PC-9 (cell line): Measurements from ENCODE around the gene IRF7. TPM values are rescaled to one million over a fixed set of nuclear protein-coding genes. Genes with fewer than 3 reads are reported as not detected.
"Not testable (repeated sequence)": the region's sequence is repeated elsewhere in the genome, so short reads cannot be mapped to it uniquely, and the experiment has no call there.

Source experiments
- BruUV-seq: library from RNA; stranded (reverse); fragments of 400-500 nt; replicated peaks from 2 replicates; lab custom pipeline; 2021; lab: Mats Ljungman, UMichigan
- CTCF ChIA-PET: fragments of 300-600 bp; sonication (Branson Sonifier 250); formaldehyde crosslinking; loops from one replicate; lab custom pipeline; 2022; ENCODE audit warnings: antibody characterized with exemption; lab: Charles Lee
- POLR2A ChIA-PET: fragments of 300-600 bp; sonication (Branson Sonifier 250); formaldehyde crosslinking; loops from one replicate; lab custom pipeline; 2022; ENCODE audit warnings: antibody characterized with exemption; ENCODE audit not compliant: unreplicated experiment; lab: Charles Lee
- DNase-seq, 2 experiments: peaks; one replicate each; pipeline versions ENCODE4 v3.0.0 to v3.0.0-alpha.2; 2015 to 2022; ENCODE audit warnings: mixed read lengths in 1 of 2
- H2AFZ ChIP-seq: fragments of 200-600 bp; sonication (generic); 2 replicates; pipeline ENCODE4 v1.8.1; 2017; ENCODE audit warnings: antibody characterized with exemption
- H3F3A ChIP-seq: fragments of 200-600 bp; sonication (generic); 2 replicates; pipeline ENCODE4 v1.8.1; 2017; ENCODE audit warnings: antibody characterized with exemption, mild to moderate bottlenecking, low read depth; ENCODE audit not compliant: insufficient read depth
- H3K27ac ChIP-seq: fragments of 200-600 bp; sonication (generic); 2 replicates; pipeline ENCODE4 v1.6.1; 2016; ENCODE audit warnings: mixed run types
- H3K27me3 ChIP-seq: fragments of 200-600 bp; sonication (generic); 2 replicates; pipeline ENCODE4 v1.6.1; 2016; ENCODE audit warnings: low read depth, mixed run types; ENCODE audit not compliant: insufficient read depth
- H3K36me3 ChIP-seq: fragments of 200-600 bp; sonication (generic); 2 replicates; pipeline ENCODE4 v1.6.1; 2016; ENCODE audit warnings: low read depth, mixed run types
- H3K4me1 ChIP-seq: fragments of 200-600 bp; sonication (generic); replicated peaks from 2 replicates; pipeline ENCODE4 v1.6.1; 2016; ENCODE audit warnings: mixed run types; ENCODE audit not compliant: insufficient read depth
- H3K4me2 ChIP-seq: fragments of 200-600 bp; sonication (generic); 2 replicates; pipeline ENCODE4 v1.6.1; 2017; ENCODE audit warnings: mixed run types
- H3K4me3 ChIP-seq: fragments of 200-600 bp; sonication (generic); 2 replicates; pipeline ENCODE4 v1.6.1; 2016; ENCODE audit warnings: mixed run types
- H3K79me2 ChIP-seq: fragments of 200-600 bp; sonication (generic); 2 replicates; pipeline ENCODE4 v1.6.1; 2017; ENCODE audit warnings: low read depth, mixed run types
- H3K9me2 ChIP-seq: fragments of 200-600 bp; sonication (generic); 2 replicates; pipeline ENCODE4 v1.8.1; 2017; ENCODE audit warnings: mild to moderate bottlenecking; ENCODE audit not compliant: insufficient read depth
- H3K9me3 ChIP-seq: fragments of 200-600 bp; sonication (generic); 2 replicates; pipeline ENCODE4 v1.8.1; 2016; ENCODE audit warnings: low read depth; ENCODE audit not compliant: insufficient read depth
- H4K20me1 ChIP-seq: fragments of 200-600 bp; sonication (generic); 2 replicates; pipeline ENCODE4 v1.8.1; 2017; ENCODE audit not compliant: insufficient read depth
- EZH2 ChIP-seq: fragments of 200-600 bp; sonication (generic); IDR thresholded peaks from 2 replicates; pipeline ENCODE4 v1.8.0; 2017; ENCODE audit warnings: antibody characterized with exemption, low read depth
- intact Hi-C: fragments of 100-400 bp; cut with micrococcal nuclease; formaldehyde crosslinking; loops from one replicate; pipeline ENCODE4 v1.10.0; 2022; ENCODE audit not compliant: unreplicated experiment
- total RNA-seq: library from RNA; stranded (reverse); gene quantifications from 2 replicates; pipeline ENCODE4 v1.2.3, GENCODE V29; 2021
- TF ChIP-seq, protein P1 (sequence below): fragments of 200-600 bp; sonication (generic); conservative IDR thresholded peaks from 2 replicates; pipeline ENCODE4 v1.6.1; 2017; ENCODE audit warnings: mixed run types, antibody characterized with exemption, mild to moderate bottlenecking, moderate library complexity

Gene IRF7
- total RNA-seq, 1 experiment from 2014 or later = 10.7 TPM

DNA sequence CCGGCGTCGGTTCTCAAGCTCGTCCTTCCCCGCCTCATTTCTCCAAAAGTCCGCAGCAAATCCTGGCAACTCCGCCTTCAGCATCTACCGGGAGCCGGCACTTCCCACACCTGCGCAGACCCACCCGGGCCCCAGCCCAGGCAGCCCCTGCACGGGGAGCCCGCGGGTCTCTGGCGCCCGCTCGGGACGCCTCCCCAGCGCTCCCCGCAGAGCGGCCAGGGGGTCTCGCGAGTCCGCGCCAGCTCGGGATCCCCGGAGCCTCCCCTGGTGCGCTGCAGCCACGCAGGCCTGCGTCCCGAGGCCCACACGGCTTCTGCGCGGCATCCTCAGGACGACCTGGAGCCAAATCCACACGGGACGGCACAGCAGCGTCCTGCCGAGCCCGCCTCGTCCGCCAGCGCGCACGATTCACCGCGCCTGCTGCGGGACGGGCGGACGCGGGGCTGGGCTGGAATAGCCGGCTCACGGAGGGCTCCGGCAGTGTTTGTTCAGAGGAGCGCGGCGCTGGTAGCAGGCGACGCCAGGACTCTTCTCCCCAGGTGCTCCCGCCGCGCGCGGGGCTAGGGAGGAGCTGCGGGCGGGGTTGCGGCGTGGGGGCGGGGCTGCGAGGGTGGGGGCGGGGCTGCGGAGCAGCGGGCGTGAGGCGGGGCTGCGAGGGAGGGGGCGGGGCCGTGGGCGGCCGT is 40.3 kb downstream of the IRF7 start:
- TF ChIP-seq, protein P1, sequence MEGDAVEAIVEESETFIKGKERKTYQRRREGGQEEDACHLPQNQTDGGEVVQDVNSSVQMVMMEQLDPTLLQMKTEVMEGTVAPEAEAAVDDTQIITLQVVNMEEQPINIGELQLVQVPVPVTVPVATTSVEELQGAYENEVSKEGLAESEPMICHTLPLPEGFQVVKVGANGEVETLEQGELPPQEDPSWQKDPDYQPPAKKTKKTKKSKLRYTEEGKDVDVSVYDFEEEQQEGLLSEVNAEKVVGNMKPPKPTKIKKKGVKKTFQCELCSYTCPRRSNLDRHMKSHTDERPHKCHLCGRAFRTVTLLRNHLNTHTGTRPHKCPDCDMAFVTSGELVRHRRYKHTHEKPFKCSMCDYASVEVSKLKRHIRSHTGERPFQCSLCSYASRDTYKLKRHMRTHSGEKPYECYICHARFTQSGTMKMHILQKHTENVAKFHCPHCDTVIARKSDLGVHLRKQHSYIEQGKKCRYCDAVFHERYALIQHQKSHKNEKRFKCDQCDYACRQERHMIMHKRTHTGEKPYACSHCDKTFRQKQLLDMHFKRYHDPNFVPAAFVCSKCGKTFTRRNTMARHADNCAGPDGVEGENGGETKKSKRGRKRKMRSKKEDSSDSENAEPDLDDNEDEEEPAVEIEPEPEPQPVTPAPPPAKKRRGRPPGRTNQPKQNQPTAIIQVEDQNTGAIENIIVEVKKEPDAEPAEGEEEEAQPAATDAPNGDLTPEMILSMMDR = no peak
- TF ChIP-seq EZH2 = no peak
- CTCF ChIA-PET = interaction anchor here (0.6 kb wide), 2 partner anchors 42 to 143 kb away, joined by 3 to 6 read pairs; no protein-coding TSS in a partner anchor
- Histone ChIP-seq H3F3A (no peaks in the 10 kb centered on the region), H4K20me1 (peaks cover 35% of the 10 kb centered on the region), H3K9me2 (no peaks in the 10 kb centered on the region), H3K4me2 (peak overlapping the region; percentile 83), H3K36me3 (no peaks in the 10 kb centered on the region; the same call in 1 of the 2 replicates), H2AFZ (peak overlapping the region; percentile 84), H3K79me2 (peaks cover 38% of the 10 kb centered on the region), H3K4me3 (peak overlapping the region; percentile 68), H3K4me1 (peaks cover 16% of the 10 kb centered on the region), H3K27me3 (no peaks in the 10 kb centered on the region), H3K27ac (no peak overlapping the region), H3K9me3 (no peaks in the 10 kb centered on the region)
- DNase-seq = no peak
- POLR2A ChIA-PET = interaction anchor here (0.6 to 1.1 kb wide), 5 partner anchors 14 to 368 kb away, joined by 3 to 6 read pairs (median 4); partner anchors contain the start of gene BET1L
- no TSS peak for BruUV-seq
- intact Hi-C loops = no loop called here

DNA sequence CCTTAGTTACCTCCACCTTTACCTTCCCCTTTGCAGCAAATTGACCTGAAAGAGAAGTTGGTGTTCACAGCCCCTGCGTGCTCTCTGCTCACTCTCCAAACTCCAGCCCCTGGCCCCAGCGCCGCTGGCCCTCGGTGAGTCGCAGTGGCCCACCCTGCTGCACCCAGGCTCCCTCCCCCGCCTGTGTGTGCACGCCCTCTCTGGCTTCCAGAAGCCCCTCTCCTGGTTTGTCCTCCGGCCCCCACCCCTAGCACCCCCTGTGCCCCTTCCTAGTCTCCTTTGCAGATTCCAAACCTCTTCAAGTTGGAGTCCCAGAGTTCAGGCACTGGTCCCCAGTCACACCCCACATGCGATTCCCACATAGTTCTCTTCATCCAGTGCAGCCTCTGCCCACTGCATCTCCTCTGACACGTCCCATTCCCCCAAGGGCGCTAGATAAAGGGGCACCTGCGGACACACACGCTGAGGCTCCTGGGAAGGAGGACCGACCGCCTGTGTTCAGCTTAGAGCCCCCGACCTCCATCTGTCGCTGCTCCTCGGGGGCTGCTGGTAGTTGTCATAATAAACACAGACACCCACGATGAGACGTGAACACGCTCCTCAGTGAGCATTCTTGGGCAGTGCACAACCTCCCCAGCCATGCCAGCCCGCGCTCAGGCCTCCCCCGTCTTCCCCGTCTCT is 41.0 kb downstream of the IRF7 start:
- H3K9me2 ChIP-seq = no peaks in the 10 kb centered on the region
- TF ChIP-seq EZH2 = no peak
- TF ChIP-seq, protein P1 = no peak
- peak overlapping the region; percentile 68; the same call in 1 of the 2 replicates for H3K4me3 ChIP-seq
- H3K4me1 ChIP-seq = peaks cover 16% of the 10 kb centered on the region
- H3K9me3 ChIP-seq = no peaks in the 10 kb centered on the region
- BruUV-seq = no TSS peak
- no peaks in the 10 kb centered on the region; the same call in 1 of the 2 replicates for H3K36me3 ChIP-seq
- no peak for DNase-seq
- POLR2A ChIA-PET = interaction anchor here (0.6 to 1.1 kb wide), 2 partner anchors 15 to 41 kb away, joined by 3 read pairs; no protein-coding TSS in a partner anchor
- peaks cover 31% of the 10 kb centered on the region for H3K79me2 ChIP-seq
- H3K27me3 ChIP-seq = no peaks in the 10 kb centered on the region
- H3K4me2 ChIP-seq = peak overlapping the region; percentile 83
- H2AFZ ChIP-seq = peak overlapping the region; percentile 84
- intact Hi-C loops = no loop called here
- H3F3A ChIP-seq = no peaks in the 10 kb centered on the region
- H4K20me1 ChIP-seq = peaks cover 28% of the 10 kb centered on the region
- H3K27ac ChIP-seq = no peak overlapping the region
- CTCF ChIA-PET = interaction anchor here (0.6 kb wide), 1 partner anchor 144 kb away, joined by 6 read pairs; no protein-coding TSS in a partner anchor

DNA sequence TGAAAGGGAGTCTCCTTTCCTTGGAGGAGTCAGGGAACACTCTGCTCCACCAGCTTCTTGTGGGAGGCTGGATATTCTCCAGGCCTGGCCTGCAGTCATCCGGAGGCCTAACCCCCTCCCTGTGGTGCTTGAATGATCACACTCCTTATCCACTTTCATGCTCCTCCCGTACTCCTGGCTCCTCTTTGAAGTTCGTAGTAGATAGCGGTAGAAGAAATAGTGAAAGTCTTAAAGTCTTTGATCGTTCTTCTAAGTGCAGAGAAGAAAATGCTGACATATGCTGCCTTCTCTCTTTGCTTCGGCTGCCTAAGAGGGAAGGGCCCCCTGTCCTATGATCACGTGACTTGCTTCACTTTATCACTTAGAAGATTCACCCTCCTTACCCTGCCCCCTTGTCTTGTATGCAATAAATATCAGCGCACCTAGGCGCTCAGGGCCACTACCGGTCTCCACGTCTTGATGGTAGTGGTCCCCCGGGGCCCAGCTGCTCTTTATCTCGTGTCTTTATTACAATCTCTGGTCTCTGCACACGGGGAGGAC is 41.6 kb downstream of the IRF7 start:
- H3K9me3 ChIP-seq, H3K27ac ChIP-seq, H3K27me3 ChIP-seq, POLR2A ChIA-PET, H3K4me3 ChIP-seq, H3K4me2 ChIP-seq, intact Hi-C loops, H3F3A ChIP-seq, H2AFZ ChIP-seq, CTCF ChIA-PET, DNase-seq, H3K36me3 ChIP-seq, H3K9me2 ChIP-seq: not testable (repeated sequence)
- BruUV-seq = TSS peak; percentile 21
- peaks cover 20% of the 10 kb centered on the region for H3K4me1 ChIP-seq
- peaks cover 24% of the 10 kb centered on the region for H3K79me2 ChIP-seq
- H4K20me1 ChIP-seq = peaks cover 22% of the 10 kb centered on the region
